HepG2 (cell line): ENCODE measurements around the gene OGFR. TPM values are rescaled to one million over a fixed set of nuclear protein-coding genes. Genes with fewer than 3 reads are reported as not detected.

Experiments
- ARNT ChIP-seq: fragments of 450-650 bp; IDR thresholded peaks from 2 replicates; pipeline ENCODE4 v1.6.1; 2017
- BRCA1 ChIP-seq: sonication (generic); formaldehyde crosslinking; IDR thresholded peaks from 2 replicates; pipeline ENCODE4 v1.4.0; 2020; ENCODE audit warnings: missing genetic modification reagents
- GABPB1 ChIP-seq: IDR thresholded peaks from 2 replicates; pipeline ENCODE4 v1.6.1; 2016; ENCODE audit warnings: mild to moderate bottlenecking, missing genetic modification reagents, moderate library complexity, missing compliant biosample characterization
- HMGXB4 ChIP-seq, 2 experiments: sonication (generic) in 1 of 2; formaldehyde crosslinking in 1 of 2; IDR thresholded peaks; 2 replicates each; pipeline versions ENCODE4 v1.4.0 to v1.6.1; 2018 to 2020; ENCODE audit warnings: missing genetic modification reagents in 2 of 2, borderline replicate concordance in 1 of 2, low read depth in 1 of 2, mild to moderate bottlenecking in 1 of 2, missing biosample characterization in 1 of 2
- HNRNPH1 ChIP-seq: fragments of 200-400 bp; formaldehyde crosslinking; optimal IDR thresholded peaks from 2 replicates; pipeline ENCODE3; 2017; ENCODE audit warnings: mild to moderate bottlenecking, low read depth, low read length
- IRX3 ChIP-seq: sonication (generic); formaldehyde crosslinking; IDR thresholded peaks from 2 replicates; pipeline ENCODE4 v1.8.1; 2023; ENCODE audit warnings: mild to moderate bottlenecking, low read depth, missing genetic modification reagents, borderline replicate concordance
- SATB2 ChIP-seq: sonication (generic); formaldehyde crosslinking; IDR thresholded peaks from 2 replicates; pipeline ENCODE4 v1.5.0; 2020; ENCODE audit warnings: missing genetic modification reagents
- SIX4 ChIP-seq: sonication (generic); formaldehyde crosslinking; IDR thresholded peaks from 2 replicates; pipeline ENCODE4 v1.4.0; 2020; ENCODE audit warnings: missing genetic modification reagents
- SNAI1 ChIP-seq: sonication (generic); formaldehyde crosslinking; IDR thresholded peaks from 2 replicates; pipeline ENCODE4 v1.5.0; 2020; ENCODE audit warnings: mild to moderate bottlenecking, missing genetic modification reagents, borderline replicate concordance
- SSRP1 ChIP-seq: IDR thresholded peaks from 2 replicates; pipeline ENCODE4 v1.6.1; 2016; ENCODE audit warnings: control low read depth
- TERF1 ChIP-seq: sonication (generic); formaldehyde crosslinking; IDR thresholded peaks from 2 replicates; pipeline ENCODE4 v1.8.0; 2022; ENCODE audit warnings: mild to moderate bottlenecking, missing genetic modification reagents, moderate library complexity
- ZNF280D ChIP-seq: sonication (generic); formaldehyde crosslinking; IDR thresholded peaks from 2 replicates; pipeline ENCODE4 v1.5.1; 2020; ENCODE audit warnings: mild to moderate bottlenecking, missing genetic modification reagents
- ZNF639 ChIP-seq: conservative IDR thresholded peaks from 2 replicates; pipeline ENCODE4 v1.6.1; 2018; ENCODE audit warnings: missing genetic modification reagents
- ZNF740 ChIP-seq: sonication (generic); formaldehyde crosslinking; IDR thresholded peaks from 2 replicates; pipeline ENCODE4 v1.4.0; 2020; ENCODE audit warnings: missing genetic modification reagents
- ZNF790 ChIP-seq: sonication (generic); formaldehyde crosslinking; IDR thresholded peaks from 2 replicates; pipeline ENCODE4 v1.8.0; 2022; ENCODE audit warnings: missing genetic modification reagents, mild to moderate bottlenecking, borderline replicate concordance
- ZNF800 ChIP-seq: sonication (generic); formaldehyde crosslinking; IDR thresholded peaks from 2 replicates; pipeline ENCODE4 v1.4.0; 2020; ENCODE audit warnings: missing genetic modification reagents
- ZSCAN22 ChIP-seq: sonication (generic); formaldehyde crosslinking; IDR thresholded peaks from 2 replicates; pipeline ENCODE4 v1.4.0; 2020; ENCODE audit warnings: mild to moderate bottlenecking, missing genetic modification reagents
- polyA plus RNA-seq, 8 experiments: library from polyadenylated mRNA; depleted of rRNA in 3 of 8; stranded (reverse) in 7 of 8; unstranded in 1 of 8; fragments of >200 nt; fragmentation: Illumina TruSeq in 4 of 8; extraction: Trizol in 4 of 8; gene quantifications; 2 replicates each; pipeline versions ENCODE4 v1.2.1 to v1.2.3, GENCODE V29; 2011 to 2016; ENCODE audit warnings: low read depth in 4 of 8, missing spikeins in 1 of 8, mixed read lengths in 1 of 8; ENCODE audit not compliant: insufficient read depth in 1 of 8
- total RNA-seq, 5 experiments: library from RNA; depleted of rRNA; stranded (reverse); fragments of >200 nt; fragmentation: Illumina TruSeq; extraction: Trizol; gene quantifications; 2 replicates each; pipeline ENCODE4 v1.2.3, GENCODE V29; 2016; ENCODE audit warnings: low read depth in 1 of 5

Gene OGFR
- total and polyA plus RNA-seq, 2 of the 13 experiments (the other 11 are each of a cell fraction or from before 2014, with no cell fraction given): 47.7 to 81.8 TPM

- TF ChIP-seq HMGXB4 (CRISPR knock-in tag; IDR thresholded peaks at IDR 0.05; ENCODE audit: borderline replicate concordance in 1 of 2, low read depth in 1 of 2): peak; percentile 93 to 98
- TF ChIP-seq SSRP1 (CRISPR knock-in tag): peak; percentile 91
- TF ChIP-seq ARNT: no peak
- TF ChIP-seq ZSCAN22 (CRISPR knock-in tag): no peak
- TF ChIP-seq SNAI1 (CRISPR knock-in tag): no peak
- TF ChIP-seq GABPB1 (CRISPR knock-in tag): peak; percentile 77
- no peak for TF ChIP-seq TERF1 (CRISPR knock-in tag)
- 0 out of 2 replicates have a peak, but pooled peaks have one; percentile 5 for TF ChIP-seq ZNF790 (CRISPR knock-in tag)
- TF ChIP-seq ZNF639: no peak; the same call in 1 of the 2 replicates
- TF ChIP-seq HNRNPH1: peak; percentile 59
- peak; percentile 89 for TF ChIP-seq ZNF280D (CRISPR knock-in tag)
- TF ChIP-seq ZNF740 (CRISPR knock-in tag): no peak
- TF ChIP-seq BRCA1 (CRISPR knock-in tag): no peak
- peak; percentile 90 for TF ChIP-seq ZNF800
- no peak for TF ChIP-seq IRX3 (CRISPR knock-in tag)
- no peak for TF ChIP-seq SATB2 (CRISPR knock-in tag)
- peak; percentile 56; the same call in 1 of the 2 replicates for TF ChIP-seq SIX4 (CRISPR knock-in tag)
Measured at GRCh38 chr20:62791301-62792181, 13.1 kb upstream of the OGFR start (continued).
